OCI-LY7 (cell line): ENCODE results near the gene RPLP2.

Experiments
- CTCF ChIP-seq: fragments of 200-600 bp; sonication (generic); conservative IDR thresholded peaks from 2 replicates; pipeline ENCODE4 v1.5.1; 2014; ENCODE audit warnings: mild to moderate bottlenecking, antibody characterized with exemption, low read length, moderate library complexity, mixed read lengths
- EZH2phosphoT487 ChIP-seq: fragments of 200-600 bp; sonication (generic); IDR thresholded peaks from 2 replicates; pipeline ENCODE4 v1.6.1; 2018; ENCODE audit warnings: low read depth, borderline replicate concordance, mild to moderate bottlenecking, mixed run types, antibody characterized with exemption, low read length, moderate library complexity, mixed read lengths

DNA sequence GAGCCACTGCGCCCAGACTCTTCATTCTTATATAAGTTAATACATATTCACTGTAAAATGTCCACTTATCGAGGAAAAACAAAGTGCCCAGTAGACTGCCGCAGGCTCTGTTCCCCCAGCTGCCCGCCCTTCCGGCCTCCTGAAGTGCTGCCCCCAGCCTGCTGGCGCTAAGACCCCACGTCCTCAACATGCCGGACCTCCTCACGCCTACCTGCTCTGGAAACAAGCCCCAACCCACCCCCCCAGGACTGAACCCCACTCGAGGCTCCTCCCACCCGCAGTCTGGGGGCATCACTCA, 33.6 kb upstream of the RPLP2 start:
- TF ChIP-seq CTCF, result no peak
- no peak for TF ChIP-seq EZH2phosphoT487
